ENCODE measurements around the gene SMYD3.

DNA sequence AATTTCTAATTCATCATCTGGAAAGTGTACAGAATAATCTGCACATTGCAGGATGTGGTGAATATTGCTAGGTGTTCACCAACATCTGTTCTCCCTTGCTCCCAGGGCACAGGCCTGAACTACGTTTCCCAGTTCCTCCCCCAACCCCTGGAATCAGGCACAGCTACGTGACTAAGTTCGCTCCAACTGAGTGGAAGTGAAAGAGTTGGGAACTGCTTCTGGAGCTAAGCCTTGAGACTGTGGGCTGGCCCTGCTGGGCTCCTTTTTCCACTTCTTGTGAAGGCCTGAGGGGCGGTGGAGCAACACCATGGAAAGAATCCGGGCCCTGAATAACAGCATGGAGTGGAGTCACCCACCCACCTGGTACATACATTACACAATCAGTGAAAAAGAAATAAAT, 534.6 kb downstream of the SMYD3 start:
- TF ChIP-seq, protein P1, sequence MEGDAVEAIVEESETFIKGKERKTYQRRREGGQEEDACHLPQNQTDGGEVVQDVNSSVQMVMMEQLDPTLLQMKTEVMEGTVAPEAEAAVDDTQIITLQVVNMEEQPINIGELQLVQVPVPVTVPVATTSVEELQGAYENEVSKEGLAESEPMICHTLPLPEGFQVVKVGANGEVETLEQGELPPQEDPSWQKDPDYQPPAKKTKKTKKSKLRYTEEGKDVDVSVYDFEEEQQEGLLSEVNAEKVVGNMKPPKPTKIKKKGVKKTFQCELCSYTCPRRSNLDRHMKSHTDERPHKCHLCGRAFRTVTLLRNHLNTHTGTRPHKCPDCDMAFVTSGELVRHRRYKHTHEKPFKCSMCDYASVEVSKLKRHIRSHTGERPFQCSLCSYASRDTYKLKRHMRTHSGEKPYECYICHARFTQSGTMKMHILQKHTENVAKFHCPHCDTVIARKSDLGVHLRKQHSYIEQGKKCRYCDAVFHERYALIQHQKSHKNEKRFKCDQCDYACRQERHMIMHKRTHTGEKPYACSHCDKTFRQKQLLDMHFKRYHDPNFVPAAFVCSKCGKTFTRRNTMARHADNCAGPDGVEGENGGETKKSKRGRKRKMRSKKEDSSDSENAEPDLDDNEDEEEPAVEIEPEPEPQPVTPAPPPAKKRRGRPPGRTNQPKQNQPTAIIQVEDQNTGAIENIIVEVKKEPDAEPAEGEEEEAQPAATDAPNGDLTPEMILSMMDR (conservative IDR thresholded peaks at IDR 0.05; ENCODE audit: low read depth, low read length) = no peak
- TF ChIP-seq MAFK (IDR thresholded peaks at IDR 0.05; ENCODE audit: low read depth, low read length) = no peak
- TF ChIP-seq POLR2A (IDR thresholded peaks at IDR 0.05; ENCODE audit: low read depth, low read length) = no peak
- no peak for TF ChIP-seq SMC3 (IDR thresholded peaks at IDR 0.05; ENCODE audit: low read depth, low read length)
